Esophagus squamous epithelium (tissue), 4 donors: Measurements from ENCODE around the gene USP10.

Experiments used
- POLR2A ChIP-seq, 4 donors: fragments of 450-650 bp; IDR thresholded peaks; one replicate each; pipeline ENCODE4 v1.6.1; 2017; ENCODE audit warnings: antibody characterized with exemption in 4 of 4, mild to moderate bottlenecking in 4 of 4, moderate library complexity in 3 of 4
- TF ChIP-seq, protein P1 (sequence below), 6 experiments: fragments of 450-650 bp in 4 of 6; fragments of 200-600 bp in 2 of 6; sonication (generic) in 2 of 6; IDR thresholded peaks; one replicate each; pipeline ENCODE4 v1.5.1; 2016 to 2019; ENCODE audit warnings: antibody characterized with exemption in 6 of 6, mild to moderate bottlenecking in 4 of 6, moderate library complexity in 4 of 6

- TF ChIP-seq, protein P1, sequence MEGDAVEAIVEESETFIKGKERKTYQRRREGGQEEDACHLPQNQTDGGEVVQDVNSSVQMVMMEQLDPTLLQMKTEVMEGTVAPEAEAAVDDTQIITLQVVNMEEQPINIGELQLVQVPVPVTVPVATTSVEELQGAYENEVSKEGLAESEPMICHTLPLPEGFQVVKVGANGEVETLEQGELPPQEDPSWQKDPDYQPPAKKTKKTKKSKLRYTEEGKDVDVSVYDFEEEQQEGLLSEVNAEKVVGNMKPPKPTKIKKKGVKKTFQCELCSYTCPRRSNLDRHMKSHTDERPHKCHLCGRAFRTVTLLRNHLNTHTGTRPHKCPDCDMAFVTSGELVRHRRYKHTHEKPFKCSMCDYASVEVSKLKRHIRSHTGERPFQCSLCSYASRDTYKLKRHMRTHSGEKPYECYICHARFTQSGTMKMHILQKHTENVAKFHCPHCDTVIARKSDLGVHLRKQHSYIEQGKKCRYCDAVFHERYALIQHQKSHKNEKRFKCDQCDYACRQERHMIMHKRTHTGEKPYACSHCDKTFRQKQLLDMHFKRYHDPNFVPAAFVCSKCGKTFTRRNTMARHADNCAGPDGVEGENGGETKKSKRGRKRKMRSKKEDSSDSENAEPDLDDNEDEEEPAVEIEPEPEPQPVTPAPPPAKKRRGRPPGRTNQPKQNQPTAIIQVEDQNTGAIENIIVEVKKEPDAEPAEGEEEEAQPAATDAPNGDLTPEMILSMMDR (IDR thresholded peaks at IDR 0.05), result no peak
- TF ChIP-seq POLR2A (IDR thresholded peaks at IDR 0.05), result no peak
Measured at GRCh38 chr16:84825896-84826557, 126.2 kb downstream of the USP10 start.
